ENCODE data around the gene MYO16. TPM values are rescaled to one million over a fixed set of nuclear protein-coding genes. Genes with fewer than 3 reads are reported as not detected.

The MYO16 gene
- total and polyA plus RNA-seq, 2 of the 4 experiments (the other 2 are of a cell fraction) = under 0.01 to 0.03 TPM

DNA sequence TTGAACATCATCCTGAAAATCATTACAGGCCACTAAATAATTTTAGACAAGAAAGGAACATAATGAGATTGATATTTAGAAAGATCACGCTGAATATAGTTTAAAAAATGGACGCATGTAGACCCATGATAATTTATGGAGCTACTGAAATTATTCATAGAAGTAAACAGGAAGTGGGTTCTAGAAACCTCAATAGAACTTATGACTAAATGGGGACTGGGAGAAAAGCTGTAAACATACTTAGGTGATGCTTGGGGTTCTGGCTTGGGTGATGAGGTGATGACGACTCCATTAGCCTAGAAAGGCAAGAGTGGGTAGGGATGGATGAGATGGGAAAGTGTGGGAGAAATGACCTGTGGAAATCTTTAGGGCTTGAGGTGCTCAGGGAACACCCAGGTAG lies 484.0 kb downstream of the MYO16 start:
- no peaks in the 10 kb centered on the region for H4K20me1 ChIP-seq (ENCODE audit: insufficient read depth, low read length)
- no peak overlapping the region for H4K8ac ChIP-seq (ENCODE audit: low read depth in 2 of 2, low read length in 2 of 2)
- dilution Hi-C loops (cut with HindIII; ENCODE audit: low sequenced_read_pairs, unreplicated experiment) = no loop called here
- no peaks in the 10 kb centered on the region for H3K9me1 ChIP-seq (ENCODE audit: insufficient read depth, low read length)
- H3K18ac ChIP-seq (ENCODE audit: low read depth, low read length) = no peak overlapping the region
- ChIA-PET POLR2A (ENCODE audit: unreplicated experiment) (interaction anchor here (0.5 kb wide), 1 partner anchor 15 kb away, joined by 9 read pairs; no protein-coding TSS in a partner anchor), CTCF (interaction anchor here (1.0 kb wide), 1 partner anchor 13 kb away, joined by 3 read pairs; no protein-coding TSS in a partner anchor)
- H4K91ac ChIP-seq (ENCODE audit: insufficient read depth, low read depth, low read length) = no peak overlapping the region
- no peak overlapping the region for H2AK5ac ChIP-seq (ENCODE audit: low read depth, low read length)
- no peak overlapping the region for H3K4ac ChIP-seq (ENCODE audit: low read depth, low read length)
- TF ChIP-seq NFE2L2 (IDR thresholded peaks at IDR 0.05; ENCODE audit: low read depth, low read length) (no peak), RAD21 (IDR thresholded peaks at IDR 0.05; ENCODE audit: low read length) (no peak), CHD1 (IDR thresholded peaks at IDR 0.05; ENCODE audit: low read depth, low read length) (no peak), SMC3 (IDR thresholded peaks at IDR 0.05; ENCODE audit: low read depth, low read length) (no peak), BHLHE40 (IDR thresholded peaks at IDR 0.05; ENCODE audit: low read depth, low read length) (no peak), MAZ (IDR thresholded peaks at IDR 0.05; ENCODE audit: borderline replicate concordance, low read depth, low read length) (no peak), RCOR1 (IDR thresholded peaks at IDR 0.05; ENCODE audit: insufficient replicate concordance, low read length) (no peak), MAFK (IDR thresholded peaks at IDR 0.05; ENCODE audit: low read depth, low read length) (no peak), FOS (IDR thresholded peaks at IDR 0.05; ENCODE audit: low read depth, low read length) (no peak), POLR2A (IDR thresholded peaks at IDR 0.05; ENCODE audit: low read depth, low read length) (no peak), MXI1 (IDR thresholded peaks at IDR 0.05; ENCODE audit: borderline replicate concordance, low read depth, low read length) (no peak)
- TF ChIP-seq, protein P1, sequence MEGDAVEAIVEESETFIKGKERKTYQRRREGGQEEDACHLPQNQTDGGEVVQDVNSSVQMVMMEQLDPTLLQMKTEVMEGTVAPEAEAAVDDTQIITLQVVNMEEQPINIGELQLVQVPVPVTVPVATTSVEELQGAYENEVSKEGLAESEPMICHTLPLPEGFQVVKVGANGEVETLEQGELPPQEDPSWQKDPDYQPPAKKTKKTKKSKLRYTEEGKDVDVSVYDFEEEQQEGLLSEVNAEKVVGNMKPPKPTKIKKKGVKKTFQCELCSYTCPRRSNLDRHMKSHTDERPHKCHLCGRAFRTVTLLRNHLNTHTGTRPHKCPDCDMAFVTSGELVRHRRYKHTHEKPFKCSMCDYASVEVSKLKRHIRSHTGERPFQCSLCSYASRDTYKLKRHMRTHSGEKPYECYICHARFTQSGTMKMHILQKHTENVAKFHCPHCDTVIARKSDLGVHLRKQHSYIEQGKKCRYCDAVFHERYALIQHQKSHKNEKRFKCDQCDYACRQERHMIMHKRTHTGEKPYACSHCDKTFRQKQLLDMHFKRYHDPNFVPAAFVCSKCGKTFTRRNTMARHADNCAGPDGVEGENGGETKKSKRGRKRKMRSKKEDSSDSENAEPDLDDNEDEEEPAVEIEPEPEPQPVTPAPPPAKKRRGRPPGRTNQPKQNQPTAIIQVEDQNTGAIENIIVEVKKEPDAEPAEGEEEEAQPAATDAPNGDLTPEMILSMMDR (conservative IDR thresholded peaks at IDR 0.05; ENCODE audit: low read depth, low read length) = no peak
- TF ChIP-seq, protein P2, sequence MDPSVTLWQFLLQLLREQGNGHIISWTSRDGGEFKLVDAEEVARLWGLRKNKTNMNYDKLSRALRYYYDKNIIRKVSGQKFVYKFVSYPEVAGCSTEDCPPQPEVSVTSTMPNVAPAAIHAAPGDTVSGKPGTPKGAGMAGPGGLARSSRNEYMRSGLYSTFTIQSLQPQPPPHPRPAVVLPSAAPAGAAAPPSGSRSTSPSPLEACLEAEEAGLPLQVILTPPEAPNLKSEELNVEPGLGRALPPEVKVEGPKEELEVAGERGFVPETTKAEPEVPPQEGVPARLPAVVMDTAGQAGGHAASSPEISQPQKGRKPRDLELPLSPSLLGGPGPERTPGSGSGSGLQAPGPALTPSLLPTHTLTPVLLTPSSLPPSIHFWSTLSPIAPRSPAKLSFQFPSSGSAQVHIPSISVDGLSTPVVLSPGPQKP (IDR thresholded peaks at IDR 0.05; ENCODE audit: borderline replicate concordance, low read depth, low read length) = no peak
- TF ChIP-seq, protein P3, sequence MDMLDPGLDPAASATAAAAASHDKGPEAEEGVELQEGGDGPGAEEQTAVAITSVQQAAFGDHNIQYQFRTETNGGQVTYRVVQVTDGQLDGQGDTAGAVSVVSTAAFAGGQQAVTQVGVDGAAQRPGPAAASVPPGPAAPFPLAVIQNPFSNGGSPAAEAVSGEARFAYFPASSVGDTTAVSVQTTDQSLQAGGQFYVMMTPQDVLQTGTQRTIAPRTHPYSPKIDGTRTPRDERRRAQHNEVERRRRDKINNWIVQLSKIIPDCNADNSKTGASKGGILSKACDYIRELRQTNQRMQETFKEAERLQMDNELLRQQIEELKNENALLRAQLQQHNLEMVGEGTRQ (IDR thresholded peaks at IDR 0.05; ENCODE audit: low read depth, low read length) = no peak
- DNase-seq (no peak), ATAC-seq (ENCODE audit: low read depth) (no peak)
- H3K4me1 ChIP-seq (ENCODE audit: control insufficient read depth, insufficient read depth, low read length) = no peaks in the 10 kb centered on the region
- in situ Hi-C loops (cut with MboI; ENCODE audit: low sequenced_read_pairs) = no loop called here
- H4K5ac ChIP-seq (ENCODE audit: low read depth, low read length) = no peak overlapping the region
- no TSS peak for BruUV-seq (replicated peaks)
- H3K27me3 ChIP-seq (ENCODE audit: control insufficient read depth, insufficient read depth, low read length) = peaks cover 12% of the 10 kb centered on the region
- no peak overlapping the region for H2BK5ac ChIP-seq (ENCODE audit: low read depth, low read length, poor library complexity, severe bottlenecking)
- no peaks in the 10 kb centered on the region for H3K36me3 ChIP-seq (ENCODE audit: control insufficient read depth, insufficient read depth, low read length)
- intact Hi-C loops (cut with micrococcal nuclease) = no loop called here
- H2BK20ac ChIP-seq (ENCODE audit: low read depth, low read length) = no peak overlapping the region
- H3K23ac ChIP-seq (ENCODE audit: low read depth, low read length) = no peak overlapping the region
- no peaks in the 10 kb centered on the region for H3K79me1 ChIP-seq (ENCODE audit: low read depth in 1 of 2, low read length in 2 of 2)
- 78% methylated on average over 1 of the region's 3 CpGs; no CpG with 5 or more reads in 1 of the 2 experiments for WGBS, 2 experiments (ENCODE audit: extremely low coverage in 2 of 2, insufficient read length in 1 of 2)
- no peak overlapping the region for H3K4me3 ChIP-seq (ENCODE audit: insufficient read depth, low read depth, low read length)
- no peak overlapping the region for H2BK120ac ChIP-seq (ENCODE audit: low read depth, low read length)
- H2AK9ac ChIP-seq (replicated peaks; ENCODE audit: low read depth, low read length, poor library complexity) = no peak overlapping the region
- no peak overlapping the region; the same call in 1 of the 2 replicates for H3K14ac ChIP-seq (replicated peaks; ENCODE audit: low read depth, low read length)
- no peak overlapping the region for H3K56ac ChIP-seq (ENCODE audit: extremely low read depth, insufficient read depth, low read length)
- H3K4me2 ChIP-seq (ENCODE audit: low read depth, low read length) = no peak overlapping the region
- H3K9me3 ChIP-seq (ENCODE audit: control insufficient read depth, insufficient read depth, low read length) = no peaks in the 10 kb centered on the region
- no peak overlapping the region for H3K27ac ChIP-seq (ENCODE audit: insufficient read depth, low read length)
- H2BK15ac ChIP-seq (ENCODE audit: low read depth, low read length) = no peak overlapping the region
- no peak overlapping the region for H3K9ac ChIP-seq (ENCODE audit: low read depth, low read length)
- no peak overlapping the region for H2AFZ ChIP-seq (replicated peaks; ENCODE audit: low read length, poor library complexity)
